OCI-LY7 (cell line): ENCODE data around the gene MACROD2. TPM values are rescaled to one million over a fixed set of nuclear protein-coding genes. Genes with fewer than 3 reads are reported as not detected.

Experiments used
- BruUV-seq: library from RNA; stranded (reverse); fragments of 400-500 nt; replicated peaks from 2 replicates; lab custom pipeline; 2021; lab: Mats Ljungman, UMichigan
- CTCF ChIA-PET: fragments of 300-600 bp; sonication (Branson Sonifier 250); formaldehyde crosslinking; loops from one replicate; lab custom pipeline; 2022; ENCODE audit warnings: antibody characterized with exemption; ENCODE audit not compliant: unreplicated experiment; lab: Charles Lee
- POLR2A ChIA-PET: fragments of 300-600 bp; sonication (Branson Sonifier 250); formaldehyde crosslinking; loops from one replicate; lab custom pipeline; 2022; ENCODE audit warnings: antibody characterized with exemption; lab: Charles Lee
- DNase-seq: peaks from one replicate; pipeline ENCODE4 v3.0.0-alpha.2; 2015; ENCODE audit warnings: low spot score
- H2AFZ ChIP-seq: fragments of 200-600 bp; sonication (generic), shearing (Covaris generic); 2 replicates; pipeline ENCODE4 v1.6.1; 2014; ENCODE audit warnings: mild to moderate bottlenecking, antibody characterized with exemption, low read length, moderate library complexity
- H3K27ac ChIP-seq: fragments of 200-600 bp; sonication (generic); 2 replicates; pipeline ENCODE4 v1.5.1; 2014; ENCODE audit warnings: mixed run types, low read depth, mild to moderate bottlenecking, moderate library complexity, low read length, inconsistent platforms; ENCODE audit not compliant: poor library complexity, severe bottlenecking
- H3K36me3 ChIP-seq: fragments of 200-600 bp; sonication (generic); 2 replicates; pipeline ENCODE4 v1.6.1; 2014; ENCODE audit warnings: mild to moderate bottlenecking, antibody characterized with exemption, low read length, moderate library complexity, mixed read lengths; ENCODE audit not compliant: insufficient read depth
- H3K4me1 ChIP-seq: fragments of 200-600 bp; sonication (generic); 2 replicates; pipeline ENCODE4 v1.5.1; 2014; ENCODE audit warnings: mild to moderate bottlenecking, low read length; ENCODE audit not compliant: insufficient read depth, poor library complexity, severe bottlenecking
- H3K4me2 ChIP-seq: fragments of 200-600 bp; sonication (generic); 2 replicates; pipeline ENCODE4 v1.6.1; 2014; ENCODE audit warnings: mild to moderate bottlenecking, low read length
- H3K4me3 ChIP-seq: fragments of 200-600 bp; sonication (generic); 2 replicates; pipeline ENCODE4 v1.5.1; 2014; ENCODE audit warnings: mild to moderate bottlenecking, low read depth, low read length; ENCODE audit not compliant: poor library complexity, severe bottlenecking
- H3K79me2 ChIP-seq: fragments of 200-600 bp; sonication (generic); 2 replicates; pipeline ENCODE4 v1.6.1; 2016; ENCODE audit warnings: low read depth, mild to moderate bottlenecking, low read length, moderate library complexity, mixed read lengths; ENCODE audit not compliant: insufficient read depth
- H3K9me2 ChIP-seq: fragments of 200-600 bp; sonication (generic); 2 replicates; pipeline ENCODE4 v1.6.1; 2016; ENCODE audit warnings: mild to moderate bottlenecking, low read length, mixed read lengths; ENCODE audit not compliant: insufficient read depth
- H3K9me3 ChIP-seq: fragments of 200-600 bp; sonication (generic); 2 replicates; pipeline ENCODE4 v1.6.1; 2014; ENCODE audit warnings: mild to moderate bottlenecking, mixed run types, low read length, mixed read lengths
- H4K20me1 ChIP-seq: fragments of 200-600 bp; sonication (generic); 2 replicates; pipeline ENCODE4 v1.6.1; 2014; ENCODE audit warnings: mild to moderate bottlenecking, antibody characterized with exemption, low read length, moderate library complexity, mixed read lengths; ENCODE audit not compliant: insufficient read depth
- EZH2phosphoT487 ChIP-seq: fragments of 200-600 bp; sonication (generic); IDR thresholded peaks from 2 replicates; pipeline ENCODE4 v1.6.1; 2018; ENCODE audit warnings: low read depth, borderline replicate concordance, mild to moderate bottlenecking, mixed run types, antibody characterized with exemption, low read length, moderate library complexity, mixed read lengths
- intact Hi-C: fragments of 100-400 bp; cut with micrococcal nuclease; formaldehyde crosslinking; loops from one replicate; pipeline ENCODE4 v1.10.0; 2022; ENCODE audit not compliant: unreplicated experiment
- total RNA-seq, 2 experiments: library from RNA; depleted of rRNA in 1 of 2; stranded (reverse); fragments of >200 nt in 1 of 2; shearing (Covaris generic) in 1 of 2; gene quantifications; 2 replicates each; pipeline ENCODE4 v1.2.3, GENCODE V29; 2014 to 2022
- TF ChIP-seq, protein P1 (sequence below): fragments of 200-600 bp; sonication (generic); conservative IDR thresholded peaks from 2 replicates; pipeline ENCODE4 v1.5.1; 2014; ENCODE audit warnings: mild to moderate bottlenecking, antibody characterized with exemption, low read length, moderate library complexity, mixed read lengths

The MACROD2 gene
- total RNA-seq, 2 experiments from 2014 or later = 0.09 to 4.5 TPM

DNA sequence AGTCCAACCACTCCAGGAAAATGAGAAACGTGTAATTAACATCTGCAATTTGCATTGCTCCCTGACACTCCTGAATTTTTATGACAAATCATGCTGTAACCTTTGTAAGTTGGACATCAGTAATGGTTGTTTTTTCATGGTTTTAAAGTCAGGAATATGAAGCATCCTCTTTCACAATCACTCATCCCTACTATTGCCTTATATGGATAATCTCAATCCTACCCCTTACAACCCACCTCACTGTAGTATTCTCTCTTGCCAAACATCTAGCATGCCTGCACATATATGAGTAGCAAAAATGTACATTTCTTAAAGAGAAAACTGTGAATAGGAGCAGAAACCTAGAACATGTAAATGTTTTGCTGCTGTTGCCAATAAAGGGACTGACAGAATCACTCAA is 1848.5 kb downstream of the MACROD2 start:
- Histone ChIP-seq H4K20me1 (no peaks in the 10 kb centered on the region), H3K4me1 (peaks cover 7% of the 10 kb centered on the region), H3K4me2 (no peak overlapping the region), H3K27ac (no peak overlapping the region), H3K9me3 (peaks cover 8% of the 10 kb centered on the region; the same call in 1 of the 2 replicates), H3K79me2 (no peaks in the 10 kb centered on the region), H3K9me2 (no peaks in the 10 kb centered on the region), H3K36me3 (no peaks in the 10 kb centered on the region), H3K4me3 (no peak overlapping the region), H2AFZ (no peak overlapping the region)
- intact Hi-C loops = loop anchor here (2.0 to 10.0 kb wide), 3 partner anchors 199 to 631 kb away; no protein-coding TSS in a partner anchor
- ChIA-PET POLR2A (interaction anchor here (0.9 to 1.3 kb wide), 3 partner anchors 15 to 89 kb away, joined by 3 to 4 read pairs (median 3); no protein-coding TSS in a partner anchor), CTCF (interaction anchor here (1.1 kb wide), 1 partner anchor 363 kb away, joined by 3 read pairs; no protein-coding TSS in a partner anchor)
- TF ChIP-seq EZH2phosphoT487 = no peak
- TF ChIP-seq, protein P1, sequence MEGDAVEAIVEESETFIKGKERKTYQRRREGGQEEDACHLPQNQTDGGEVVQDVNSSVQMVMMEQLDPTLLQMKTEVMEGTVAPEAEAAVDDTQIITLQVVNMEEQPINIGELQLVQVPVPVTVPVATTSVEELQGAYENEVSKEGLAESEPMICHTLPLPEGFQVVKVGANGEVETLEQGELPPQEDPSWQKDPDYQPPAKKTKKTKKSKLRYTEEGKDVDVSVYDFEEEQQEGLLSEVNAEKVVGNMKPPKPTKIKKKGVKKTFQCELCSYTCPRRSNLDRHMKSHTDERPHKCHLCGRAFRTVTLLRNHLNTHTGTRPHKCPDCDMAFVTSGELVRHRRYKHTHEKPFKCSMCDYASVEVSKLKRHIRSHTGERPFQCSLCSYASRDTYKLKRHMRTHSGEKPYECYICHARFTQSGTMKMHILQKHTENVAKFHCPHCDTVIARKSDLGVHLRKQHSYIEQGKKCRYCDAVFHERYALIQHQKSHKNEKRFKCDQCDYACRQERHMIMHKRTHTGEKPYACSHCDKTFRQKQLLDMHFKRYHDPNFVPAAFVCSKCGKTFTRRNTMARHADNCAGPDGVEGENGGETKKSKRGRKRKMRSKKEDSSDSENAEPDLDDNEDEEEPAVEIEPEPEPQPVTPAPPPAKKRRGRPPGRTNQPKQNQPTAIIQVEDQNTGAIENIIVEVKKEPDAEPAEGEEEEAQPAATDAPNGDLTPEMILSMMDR = no peak
- no peak for DNase-seq
- BruUV-seq = no TSS peak

DNA sequence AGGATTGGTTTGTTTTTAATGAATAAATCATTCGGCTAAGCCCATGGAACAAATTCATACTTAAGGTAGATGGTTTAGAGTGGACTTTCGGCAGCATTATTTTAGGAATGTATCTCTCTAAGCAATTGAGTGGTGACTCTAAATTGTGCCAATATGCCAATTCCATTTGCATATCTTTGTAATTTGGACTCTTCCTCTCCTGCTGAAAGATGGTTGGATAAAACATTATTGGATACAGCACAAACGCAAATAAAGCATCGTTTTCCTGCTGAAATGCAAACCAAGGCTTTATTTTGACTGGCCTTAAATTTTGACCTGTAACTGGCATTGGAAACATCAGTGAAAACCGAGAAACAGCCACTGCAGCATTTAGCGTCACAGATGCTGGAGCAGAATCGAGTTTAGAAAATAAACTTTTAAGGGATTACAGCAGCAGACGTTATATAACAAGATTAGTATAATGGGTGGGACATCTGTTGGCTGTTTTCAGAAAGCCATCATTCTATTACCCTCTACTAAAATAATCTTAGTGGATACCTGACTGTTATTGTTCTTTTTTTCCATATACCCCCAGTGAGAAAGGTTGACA is 1852.0 kb downstream of the MACROD2 start:
- H3K4me2 ChIP-seq = no peak overlapping the region
- no peaks in the 10 kb centered on the region for H4K20me1 ChIP-seq
- H3K79me2 ChIP-seq = no peaks in the 10 kb centered on the region
- TF ChIP-seq, protein P1 = no peak
- TF ChIP-seq EZH2phosphoT487 = no peak
- POLR2A ChIA-PET = interaction anchor here (0.6 kb wide), 1 partner anchor 79 kb away, joined by 3 read pairs; no protein-coding TSS in a partner anchor
- no peak for DNase-seq
- H3K4me1 ChIP-seq = peaks cover 7% of the 10 kb centered on the region
- H3K4me3 ChIP-seq = no peak overlapping the region
- H3K9me3 ChIP-seq = no peaks in the 10 kb centered on the region
- no peaks in the 10 kb centered on the region for H3K9me2 ChIP-seq
- no peak overlapping the region for H3K27ac ChIP-seq
- intact Hi-C loops = loop anchor here (10.0 kb wide), 1 partner anchor 628 kb away; no protein-coding TSS in a partner anchor
- H2AFZ ChIP-seq = no peak overlapping the region
- H3K36me3 ChIP-seq = no peaks in the 10 kb centered on the region
- CTCF ChIA-PET = no interaction called here
- no TSS peak for BruUV-seq

DNA sequence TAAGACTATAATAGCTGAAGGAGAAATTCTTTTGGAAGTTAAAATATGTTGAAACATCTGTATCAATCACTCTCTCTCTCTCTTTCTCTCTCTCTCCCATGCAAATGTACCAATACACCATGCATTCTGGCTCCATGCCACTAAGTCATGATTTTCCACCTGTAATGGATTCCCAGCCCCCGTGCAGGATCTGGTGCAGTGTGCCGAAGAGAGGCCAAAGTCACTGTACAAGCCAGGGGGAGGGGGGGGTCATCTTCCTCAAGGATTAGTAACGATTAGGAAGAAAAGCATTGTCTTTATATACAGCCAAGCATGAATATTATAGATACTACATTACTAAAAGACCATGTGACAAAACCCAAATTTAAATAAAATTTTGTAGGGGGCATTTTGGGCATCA is 1852.8 kb downstream of the MACROD2 start:
- intact Hi-C loops = loop anchor here (10.0 kb wide), 1 partner anchor 627 kb away; no protein-coding TSS in a partner anchor
- CTCF ChIA-PET = no interaction called here
- Histone ChIP-seq H3K4me3 (no peak overlapping the region), H3K36me3 (no peaks in the 10 kb centered on the region), H3K9me3 (no peaks in the 10 kb centered on the region), H3K9me2 (no peaks in the 10 kb centered on the region), H4K20me1 (no peaks in the 10 kb centered on the region), H3K27ac (no peak overlapping the region), H3K79me2 (no peaks in the 10 kb centered on the region), H3K4me1 (peaks cover 5% of the 10 kb centered on the region), H2AFZ (no peak overlapping the region), H3K4me2 (no peak overlapping the region)
- DNase-seq = no peak
- POLR2A ChIA-PET = no interaction called here
- TF ChIP-seq, protein P1 = no peak
- no peak for TF ChIP-seq EZH2phosphoT487
- no TSS peak for BruUV-seq
